ENCODE measurements around the gene ZRANB1. TPM values are rescaled to one million over a fixed set of nuclear protein-coding genes. Genes with fewer than 3 reads are reported as not detected.

The ZRANB1 gene
- total RNA-seq, 1 donor from 2014 or later = 20.8 TPM

- DNase-seq (ENCODE audit: low read depth in 2 of 2) = no peak
These were observed 75.8 kb downstream of the ZRANB1 start for GRCh38 chr10:125017547-125018298.

DNA sequence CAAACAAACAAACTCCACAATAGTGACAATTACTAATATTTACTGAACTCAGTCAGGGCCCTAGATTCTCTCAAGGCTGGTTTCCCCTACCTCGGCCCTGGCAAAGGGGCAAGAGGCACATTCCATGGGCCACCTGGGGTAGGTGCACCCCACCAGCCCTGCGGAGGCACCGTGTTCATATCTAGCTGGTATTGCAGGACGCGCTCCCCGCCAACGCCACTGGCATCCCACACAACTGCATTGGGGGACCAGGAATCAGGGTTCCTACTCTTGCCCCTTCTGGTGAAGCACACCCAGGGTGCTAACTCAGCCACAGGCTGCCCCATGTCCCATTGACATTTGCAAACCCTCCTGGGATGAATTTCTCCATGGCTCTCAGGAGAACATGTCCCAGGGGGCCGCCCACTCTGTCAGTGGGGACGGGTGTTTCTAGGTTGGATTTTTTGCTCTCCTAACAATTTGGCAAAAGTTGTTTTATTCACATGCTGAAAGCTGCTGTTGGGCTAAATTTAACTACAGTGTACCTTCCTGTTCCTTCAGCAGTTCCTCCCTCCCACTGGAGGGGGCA lies 76.7 kb downstream of the ZRANB1 start:
- DNase-seq (ENCODE audit: low read depth in 2 of 2) = no peak

DNA sequence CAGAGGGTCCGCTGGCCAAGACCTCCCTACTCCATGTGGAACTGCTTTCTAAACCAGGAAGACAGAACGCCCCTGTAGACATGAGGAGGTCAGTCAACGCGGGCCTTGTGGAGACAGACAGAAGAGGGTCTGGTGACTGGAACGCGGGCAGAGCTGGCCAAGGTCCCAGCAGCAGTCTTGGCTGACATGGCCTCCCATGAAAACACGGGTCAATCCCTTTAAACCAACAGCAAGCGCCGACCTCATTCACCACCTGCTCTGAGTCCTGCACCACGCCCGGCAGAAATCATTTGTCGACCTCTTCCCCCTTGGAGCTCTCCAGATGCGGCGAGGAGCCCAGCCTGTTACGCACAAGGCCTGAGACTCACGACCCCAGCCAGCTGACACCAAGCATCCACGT lies 78.5 kb downstream of the ZRANB1 start:
- DNase-seq (ENCODE audit: low read depth in 2 of 2) = no peak

DNA sequence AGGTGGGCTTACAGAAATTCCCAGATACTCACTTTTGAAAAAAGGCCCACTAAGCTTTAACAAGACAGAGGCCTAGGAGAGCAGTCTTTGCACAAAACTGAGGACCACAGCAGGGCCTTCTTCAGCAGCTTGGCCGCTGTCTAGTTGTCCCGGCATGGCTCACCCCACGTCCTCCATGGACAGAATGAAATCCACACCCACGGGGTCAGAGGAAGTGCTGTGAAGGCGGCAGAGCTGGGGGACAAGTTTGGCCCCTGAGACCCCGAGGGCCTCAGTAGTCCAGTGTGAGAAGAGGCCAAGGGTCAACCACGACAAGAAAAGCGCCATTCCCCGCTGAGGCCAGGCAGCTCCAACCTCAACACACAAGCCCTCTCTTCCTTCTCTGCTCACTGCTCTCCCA lies 78.9 kb downstream of the ZRANB1 start:
- DNase-seq (ENCODE audit: low read depth in 2 of 2) = no peak

GRCh38 chr10:125021686-125022344 lies 79.9 kb downstream of the ZRANB1 start:
- DNase-seq (ENCODE audit: low read depth in 2 of 2) = no peak

- DNase-seq (ENCODE audit: low read depth in 2 of 2) = no peak
These were observed 80.7 kb downstream of the ZRANB1 start for GRCh38 chr10:125022671-125023070.

DNA sequence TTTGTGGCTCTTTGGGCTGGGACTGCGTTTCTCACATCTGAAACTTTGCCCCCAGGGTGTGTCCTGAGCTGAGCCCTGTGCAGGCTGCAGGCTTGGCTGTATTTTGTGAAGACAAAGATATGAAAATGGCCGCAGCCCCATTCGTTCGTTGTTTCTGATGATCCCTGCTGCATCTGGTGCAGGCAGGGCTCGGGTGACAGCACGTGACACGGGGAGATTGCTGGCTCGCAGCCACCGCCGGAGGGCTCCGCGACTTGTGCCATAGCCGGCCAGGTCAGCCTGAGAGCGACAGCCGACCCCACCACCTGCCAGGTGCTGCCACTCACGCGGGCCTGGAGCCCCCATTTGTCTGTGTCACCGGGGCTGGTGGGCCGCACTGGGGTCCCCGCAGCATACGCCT lies 81.3 kb downstream of the ZRANB1 start:
- no peak for DNase-seq (ENCODE audit: low read depth in 2 of 2)

DNA sequence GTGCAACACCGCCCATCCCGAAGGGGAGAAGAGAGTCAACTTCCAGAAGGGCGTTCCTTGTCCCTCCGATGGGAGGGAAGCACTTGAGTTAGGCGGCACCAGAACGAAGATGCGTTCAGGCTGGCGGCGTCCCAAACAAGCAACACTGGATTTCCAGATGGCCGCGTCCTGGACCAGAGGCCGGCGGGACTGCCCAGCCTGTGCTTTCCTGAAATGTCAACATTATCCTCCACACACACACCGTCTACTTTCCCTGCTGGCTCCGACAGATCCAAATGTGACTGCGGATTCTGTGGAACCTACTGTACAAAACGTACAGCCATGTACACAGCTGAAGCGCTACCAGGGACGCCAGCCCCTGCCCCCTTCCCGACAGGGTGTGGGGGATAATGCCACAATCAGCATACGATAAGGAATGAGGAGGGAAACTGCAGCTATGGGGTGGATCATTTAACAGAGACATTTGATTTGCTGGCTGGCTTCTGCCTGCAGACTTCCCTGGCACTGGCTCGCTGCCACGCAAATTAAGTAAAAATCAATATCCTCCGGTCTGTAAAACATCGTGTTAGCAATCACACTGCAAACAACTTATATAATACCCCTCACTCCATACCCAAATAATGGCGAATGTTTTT lies 82.1 kb downstream of the ZRANB1 start:
- DNase-seq (ENCODE audit: low read depth in 2 of 2) = peak; percentile 34 to 41

- DNase-seq (ENCODE audit: low read depth in 2 of 2) = no peak
These were observed 82.7 kb downstream of the ZRANB1 start for GRCh38 chr10:125024497-125025234.

GRCh38 chr10:125025341-125025740 lies 83.4 kb downstream of the ZRANB1 start:
- DNase-seq (ENCODE audit: low read depth in 2 of 2) = no peak

- no peak for DNase-seq (ENCODE audit: low read depth in 2 of 2)
These were observed 84.4 kb downstream of the ZRANB1 start for GRCh38 chr10:125026036-125026931.

- no peak for DNase-seq (ENCODE audit: low read depth in 2 of 2)
These were observed 85.2 kb downstream of the ZRANB1 start for GRCh38 chr10:125026974-125027735.

- no peak for DNase-seq (ENCODE audit: low read depth in 2 of 2)
These were observed 86.2 kb downstream of the ZRANB1 start for GRCh38 chr10:125027871-125028869.

- peak in 1 of 2 donors; percentile 28 for DNase-seq (ENCODE audit: low read depth in 2 of 2)
These were observed 87.8 kb downstream of the ZRANB1 start for GRCh38 chr10:125029584-125030242.

GRCh38 chr10:125030567-125031197 lies 88.8 kb downstream of the ZRANB1 start:
- no peak for DNase-seq (ENCODE audit: low read depth in 2 of 2)

GRCh38 chr10:125032474-125033020 lies 90.6 kb downstream of the ZRANB1 start:
- DNase-seq (ENCODE audit: low read depth in 2 of 2) = no peak

All from lung microvascular endothelial cell (primary cell).